Hematopoietic multipotent progenitor cell treated with erythropoietin and hydrocortisone succinate and interleukin-3 and kit ligand, for 8 days (in vitro differentiated cells): ENCODE measurements around the gene DNAJA4.

Experiments used
- DNase-seq: peaks from one replicate; pipeline ENCODE4 v3.0.0-alpha.2; 2015

Gene DNAJA4

DNA sequence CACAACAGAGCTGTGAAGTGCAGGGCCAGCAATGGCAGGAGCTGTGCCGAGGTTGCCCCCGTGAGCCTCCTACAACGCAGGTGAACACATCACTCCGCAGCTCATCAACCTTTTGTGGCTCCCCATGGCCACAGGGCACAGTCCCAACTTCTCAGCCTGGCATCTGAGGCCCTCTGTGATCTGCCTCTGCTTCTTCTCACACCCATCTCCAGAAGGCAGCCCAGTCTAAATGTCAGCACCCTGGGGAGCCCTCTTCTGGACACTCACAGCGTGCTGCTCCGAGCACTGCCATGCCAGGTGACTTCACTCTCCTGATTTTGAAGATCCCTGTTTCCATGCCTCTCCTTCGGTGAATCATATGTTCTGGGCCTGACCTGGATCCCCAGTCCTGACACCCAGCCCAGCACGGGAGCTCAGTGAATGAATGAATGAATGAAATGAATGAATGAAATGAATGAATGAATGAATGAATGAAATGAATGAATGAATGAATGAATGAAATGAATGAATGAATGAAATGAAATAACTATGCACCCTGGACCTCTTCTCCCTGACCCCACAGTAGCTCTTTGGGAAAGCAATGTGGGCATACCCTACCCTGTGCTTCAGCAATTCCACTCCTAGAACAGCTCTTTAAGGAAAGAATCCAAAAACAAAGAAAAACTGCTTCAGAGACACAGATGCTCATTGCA lies 52.9 kb downstream of the DNAJA4 start:
- DNase-seq: peak; percentile 54

DNA sequence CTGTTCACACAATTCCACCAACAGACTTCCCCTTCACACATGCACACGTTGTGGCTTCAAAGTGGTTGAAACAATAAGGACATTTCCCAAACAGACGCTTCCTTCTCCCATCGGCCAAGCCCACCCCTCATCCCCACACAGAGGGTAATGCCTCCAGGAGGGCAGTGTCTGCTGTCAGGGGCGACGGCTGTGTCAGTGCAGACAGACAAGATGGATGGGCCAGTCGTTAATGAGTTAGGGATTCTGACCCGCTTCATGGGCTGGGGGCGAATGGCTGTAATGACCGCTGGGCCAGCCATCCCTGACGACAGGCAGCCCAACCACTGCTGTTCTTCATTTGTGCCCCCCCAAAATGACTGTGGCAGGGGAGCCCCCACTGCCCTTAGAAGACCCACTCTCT lies 55.2 kb downstream of the DNAJA4 start:
- no peak for DNase-seq

DNA sequence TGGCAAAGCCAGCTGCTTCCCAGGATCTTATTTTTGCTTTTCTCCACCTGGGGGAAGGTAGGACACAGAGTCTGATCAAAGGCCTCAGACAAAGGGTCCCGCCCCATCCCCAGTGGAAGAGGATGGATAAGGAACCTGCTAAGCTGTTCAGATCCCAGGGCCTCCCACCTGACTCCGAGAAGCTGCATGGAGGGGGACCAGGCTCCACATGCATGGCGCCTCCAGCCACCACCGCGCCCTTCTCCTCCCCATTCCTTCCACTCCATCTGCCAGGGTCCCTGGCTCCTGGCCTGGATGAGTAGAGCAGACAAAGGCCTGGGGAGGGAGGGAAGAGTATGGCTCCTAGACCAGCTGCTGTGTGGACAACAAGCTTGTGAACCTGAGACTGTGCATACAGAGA lies 55.8 kb downstream of the DNAJA4 start:
- no peak for DNase-seq

DNA sequence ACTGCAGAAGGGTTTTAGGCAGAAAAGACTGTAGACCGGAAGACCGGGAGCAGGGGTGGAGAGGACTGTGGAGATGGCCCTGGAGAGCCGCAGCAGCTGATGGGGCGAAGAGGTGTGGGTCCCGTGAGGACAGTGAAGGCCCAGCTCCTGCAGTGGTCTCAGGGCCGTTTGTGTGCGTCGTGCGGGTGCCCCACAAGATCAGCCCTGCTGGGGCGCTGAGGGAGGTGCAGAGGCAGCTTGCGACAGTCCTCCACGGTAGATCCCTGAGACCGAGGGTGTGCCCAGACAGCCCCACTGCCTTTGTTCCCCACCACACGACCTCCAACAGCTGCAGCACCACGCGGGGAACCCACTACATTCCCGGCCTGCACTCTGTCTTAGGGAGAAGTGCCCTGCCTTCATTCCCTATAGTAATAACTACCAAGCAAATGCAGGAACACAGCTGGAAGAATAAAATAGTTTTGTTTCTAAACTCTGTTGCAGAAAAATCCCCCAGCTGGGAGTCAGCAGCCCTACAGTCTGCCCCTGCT lies 56.7 kb downstream of the DNAJA4 start:
- no peak for DNase-seq

DNA sequence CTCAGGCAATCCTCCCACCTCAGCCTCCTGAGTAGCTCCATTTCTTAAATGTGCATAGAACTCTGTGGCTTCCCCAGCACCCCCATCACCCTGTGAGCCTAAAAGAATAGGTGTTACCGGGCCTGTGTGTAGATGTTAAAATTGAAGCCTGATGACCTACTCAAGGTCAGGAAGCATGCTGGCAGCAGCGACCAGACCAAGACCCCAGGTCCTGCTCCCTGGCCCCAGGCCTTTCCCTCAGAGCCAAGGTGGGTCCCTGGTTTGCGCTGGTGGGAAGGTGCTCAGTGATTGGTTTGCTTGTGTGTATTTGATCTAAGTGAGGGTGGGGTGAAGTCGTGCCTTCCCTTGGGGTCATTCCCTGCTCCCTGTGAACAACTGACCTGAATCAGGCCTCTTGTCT lies 57.4 kb downstream of the DNAJA4 start:
- DNase-seq: no peak

DNA sequence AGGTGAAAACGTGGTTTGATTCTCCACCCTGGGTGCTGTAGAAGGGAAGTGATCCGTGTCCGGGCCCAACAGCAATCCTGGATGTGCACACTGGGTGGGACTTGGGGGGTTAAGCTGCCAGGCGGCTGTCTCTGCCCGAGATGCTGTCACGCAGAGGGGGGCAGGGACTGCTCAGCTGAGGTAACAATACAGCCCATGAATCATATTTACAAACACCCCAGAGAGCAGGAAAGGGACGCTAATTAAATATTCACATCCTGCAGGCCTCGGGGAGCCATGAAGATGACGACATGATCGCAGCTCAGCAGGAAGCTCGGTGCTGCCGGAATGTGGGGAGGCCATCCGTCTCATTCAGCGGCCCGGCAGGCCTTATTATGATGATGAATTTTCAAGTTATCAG lies 57.9 kb downstream of the DNAJA4 start:
- no peak for DNase-seq

DNA sequence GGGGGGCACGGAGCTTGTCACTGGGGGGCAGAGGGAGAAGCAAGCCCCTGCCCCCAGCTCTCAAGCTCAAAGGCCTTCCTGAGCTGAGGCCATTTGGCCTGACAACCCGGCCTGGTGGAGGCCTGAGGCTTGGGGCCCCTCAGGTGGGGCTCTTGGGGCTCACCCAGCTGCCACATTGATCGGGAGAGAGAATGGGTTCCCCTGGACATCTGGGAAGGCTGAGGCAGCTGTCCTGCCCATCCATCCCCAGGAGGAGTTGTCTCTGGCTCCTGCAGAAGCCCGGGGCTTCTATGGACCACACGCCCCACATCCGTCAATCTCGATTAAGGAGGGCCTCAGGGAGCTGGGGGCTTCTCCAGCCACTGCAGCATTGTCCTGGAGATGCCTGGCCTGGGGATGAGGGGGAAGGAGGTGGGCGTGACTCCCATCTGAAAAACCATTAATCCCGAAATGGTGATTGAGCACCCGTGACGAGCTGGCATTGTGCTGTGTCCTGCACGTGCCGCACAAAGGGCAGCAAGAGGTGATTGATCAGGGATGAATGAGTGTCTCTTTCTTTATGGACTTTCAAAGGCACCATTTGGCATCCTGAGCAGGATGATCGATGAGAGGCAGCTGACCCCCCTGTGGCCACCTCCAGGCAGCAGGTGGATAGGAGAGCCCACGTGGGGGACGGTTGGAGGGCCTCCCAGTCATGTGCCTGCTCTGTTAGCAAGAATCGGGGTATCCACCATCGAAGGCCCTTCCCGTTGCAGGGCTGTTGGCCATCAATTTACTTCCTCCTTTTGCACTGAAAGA lies 58.6 kb downstream of the DNAJA4 start:
- no peak for DNase-seq

DNA sequence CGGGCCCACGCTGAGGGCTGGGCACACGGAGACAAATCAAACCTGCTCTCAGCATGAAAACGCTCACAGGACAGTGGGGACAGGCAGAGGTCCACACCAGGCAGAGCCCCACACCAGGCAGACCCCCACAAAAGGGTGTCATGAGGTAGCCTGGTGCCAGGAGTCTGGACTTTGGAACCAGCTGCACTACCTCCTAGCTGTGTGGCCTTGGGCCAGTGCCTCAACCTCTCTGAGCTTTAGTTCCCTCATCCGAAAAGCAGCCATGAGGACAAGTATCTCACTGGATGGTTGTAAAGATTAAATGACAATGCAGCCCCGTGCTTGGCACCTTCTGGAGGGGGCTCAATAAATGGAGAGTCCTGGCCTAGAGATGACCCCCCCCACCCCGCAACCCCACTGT lies 59.3 kb downstream of the DNAJA4 start:
- DNase-seq: no peak

DNA sequence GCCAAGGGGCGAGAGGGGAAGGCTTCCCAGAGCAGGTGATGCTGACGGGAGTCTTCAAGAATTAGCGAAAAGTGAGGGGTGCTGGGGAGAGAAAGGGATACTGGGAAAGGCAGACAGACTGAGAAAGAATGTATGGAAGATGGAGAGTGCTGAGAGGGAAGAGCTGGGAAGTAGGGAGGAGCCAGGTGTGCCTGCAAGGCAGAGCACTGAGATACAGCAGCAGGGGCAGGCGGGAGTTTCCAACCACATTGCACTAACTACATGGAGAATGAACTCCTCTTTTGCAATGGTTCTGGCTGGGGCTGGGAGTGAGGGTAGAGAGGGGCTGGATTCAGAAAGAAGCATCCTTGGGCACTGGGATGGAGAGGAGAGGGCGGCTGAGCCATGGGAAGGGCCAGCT lies 59.8 kb downstream of the DNAJA4 start:
- no peak for DNase-seq

DNA sequence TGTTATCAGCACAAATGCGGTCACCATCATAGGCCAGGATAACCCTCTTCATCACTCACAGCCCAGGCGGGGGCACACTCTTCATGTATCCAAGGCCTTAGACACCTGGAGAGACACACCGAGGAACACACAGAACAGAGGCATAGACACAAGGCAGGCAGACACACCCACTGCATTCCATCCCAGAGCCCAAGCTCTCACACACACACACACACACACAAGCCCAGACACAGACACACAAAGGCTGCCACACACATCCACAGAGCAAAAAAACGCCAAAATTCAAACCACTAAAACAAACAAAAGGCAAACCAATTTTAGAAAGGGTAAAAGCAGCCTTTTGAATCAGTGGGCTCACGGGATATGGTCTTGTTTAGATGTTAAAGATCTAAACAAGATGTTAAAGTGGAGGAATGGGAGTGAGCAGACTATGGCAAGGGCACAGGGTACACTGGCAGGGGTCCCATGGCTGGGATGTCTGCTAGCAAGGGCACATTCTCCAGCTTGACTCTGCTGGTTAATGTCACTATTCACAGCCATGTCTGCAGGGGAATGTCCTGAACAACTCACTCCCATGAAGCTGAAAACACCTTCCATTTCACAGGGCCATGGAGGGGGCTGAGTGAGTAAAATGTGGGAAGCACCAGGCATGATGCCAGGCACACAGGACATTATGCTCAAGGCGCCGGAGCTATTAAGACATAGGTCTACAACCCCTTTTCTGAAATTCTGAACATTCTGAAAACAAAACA lies 60.9 kb downstream of the DNAJA4 start:
- DNase-seq: no peak

DNA sequence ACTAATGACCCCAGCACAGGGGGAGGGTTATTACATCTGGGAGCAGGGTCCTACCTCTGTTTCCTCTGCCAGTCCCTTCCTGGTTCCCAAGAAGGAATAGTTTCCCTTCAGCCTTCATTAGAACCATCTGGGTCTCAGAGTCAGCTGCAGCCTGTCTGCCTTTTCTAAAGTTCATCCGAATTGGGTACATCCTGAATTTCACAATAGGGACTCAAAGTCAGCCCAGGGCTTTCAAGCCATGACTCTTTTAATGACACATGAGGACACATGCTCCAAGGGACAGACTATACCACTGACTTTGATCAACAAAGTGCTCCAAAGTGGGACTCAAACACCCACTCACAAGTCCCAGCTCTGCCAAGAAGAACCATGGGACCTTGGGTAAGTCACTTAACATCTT lies 63.1 kb downstream of the DNAJA4 start:
- no peak for DNase-seq

DNA sequence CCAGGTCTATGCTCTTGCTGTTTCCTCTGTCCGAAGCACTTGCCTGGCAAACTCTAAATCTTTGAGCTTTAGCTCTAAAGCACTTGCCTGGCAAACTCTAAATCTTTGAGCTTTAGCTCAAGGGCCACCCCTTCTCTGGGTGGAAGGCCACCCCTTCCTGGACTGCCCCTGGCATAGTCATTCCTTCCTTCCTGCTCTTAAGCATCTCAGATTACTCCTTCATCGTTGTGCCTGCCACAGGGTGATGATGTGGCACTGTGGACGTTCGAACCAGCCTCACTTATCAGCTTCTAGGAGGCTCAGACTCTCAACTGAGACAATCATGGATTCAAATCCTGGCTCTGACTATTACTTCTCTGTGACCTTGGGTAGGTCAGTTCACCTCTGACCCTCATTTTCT lies 65.3 kb downstream of the DNAJA4 start:
- no peak for DNase-seq
